ENCODE results near the gene STX2.

The STX2 gene

DNA sequence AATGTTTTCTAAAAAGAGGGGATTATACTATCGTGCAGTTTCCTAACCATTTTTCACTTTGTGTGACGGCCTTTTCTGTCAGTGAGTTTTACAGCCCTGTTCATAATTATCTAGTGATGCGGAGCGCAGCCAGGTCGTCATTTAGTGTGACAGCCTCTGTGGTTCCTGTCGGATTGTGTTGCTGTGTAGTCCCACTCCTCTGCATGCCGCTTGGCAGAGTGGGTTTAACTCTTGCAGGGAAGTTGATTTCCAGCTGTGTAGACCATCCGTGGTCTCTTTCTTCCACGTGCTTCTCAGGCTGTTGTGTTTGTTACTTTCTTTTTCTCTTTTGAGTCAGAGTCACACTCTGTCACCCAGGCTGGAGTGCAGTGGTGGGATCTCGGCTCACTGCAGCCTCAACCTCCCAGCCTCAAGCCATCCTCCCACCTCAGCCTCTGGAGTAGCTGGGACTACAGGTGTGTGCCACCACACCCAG lies 41.4 kb upstream of the STX2 start:
- H3K79me2 ChIP-seq (ENCODE audit: control insufficient read depth, low read length), result no peaks in the 10 kb centered on the region
- peaks cover 36% of the 10 kb centered on the region for H3K36me3 ChIP-seq (ENCODE audit: control insufficient read depth, low read length)
- H3K4me1 ChIP-seq (ENCODE audit: control insufficient read depth, low read length), result peaks cover 47% of the 10 kb centered on the region
- no peaks in the 10 kb centered on the region for H3K9me2 ChIP-seq (replicated peaks; ENCODE audit: control insufficient read depth, low read length)
- peaks cover 46% of the 10 kb centered on the region for H3F3A ChIP-seq (ENCODE audit: control insufficient read depth, insufficient read depth)
- no peaks in the 10 kb centered on the region for H3K9me3 ChIP-seq (ENCODE audit: control insufficient read depth, insufficient read depth, low read length)
- no peak overlapping the region for H3K27ac ChIP-seq (ENCODE audit: low read depth, low read length)
- H3K27me3 ChIP-seq (ENCODE audit: control insufficient read depth, low read length), result no peaks in the 10 kb centered on the region
- peaks cover 18% of the 10 kb centered on the region for H4K20me1 ChIP-seq (ENCODE audit: control insufficient read depth, insufficient read depth, low read depth, low read length)
- TF ChIP-seq, protein P1, sequence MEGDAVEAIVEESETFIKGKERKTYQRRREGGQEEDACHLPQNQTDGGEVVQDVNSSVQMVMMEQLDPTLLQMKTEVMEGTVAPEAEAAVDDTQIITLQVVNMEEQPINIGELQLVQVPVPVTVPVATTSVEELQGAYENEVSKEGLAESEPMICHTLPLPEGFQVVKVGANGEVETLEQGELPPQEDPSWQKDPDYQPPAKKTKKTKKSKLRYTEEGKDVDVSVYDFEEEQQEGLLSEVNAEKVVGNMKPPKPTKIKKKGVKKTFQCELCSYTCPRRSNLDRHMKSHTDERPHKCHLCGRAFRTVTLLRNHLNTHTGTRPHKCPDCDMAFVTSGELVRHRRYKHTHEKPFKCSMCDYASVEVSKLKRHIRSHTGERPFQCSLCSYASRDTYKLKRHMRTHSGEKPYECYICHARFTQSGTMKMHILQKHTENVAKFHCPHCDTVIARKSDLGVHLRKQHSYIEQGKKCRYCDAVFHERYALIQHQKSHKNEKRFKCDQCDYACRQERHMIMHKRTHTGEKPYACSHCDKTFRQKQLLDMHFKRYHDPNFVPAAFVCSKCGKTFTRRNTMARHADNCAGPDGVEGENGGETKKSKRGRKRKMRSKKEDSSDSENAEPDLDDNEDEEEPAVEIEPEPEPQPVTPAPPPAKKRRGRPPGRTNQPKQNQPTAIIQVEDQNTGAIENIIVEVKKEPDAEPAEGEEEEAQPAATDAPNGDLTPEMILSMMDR (IDR thresholded peaks at IDR 0.05; ENCODE audit: low read depth, low read length, poor library complexity, severe bottlenecking), result no peak
- no peak for TF ChIP-seq EZH2phosphoT487 (IDR thresholded peaks at IDR 0.05; ENCODE audit: borderline replicate concordance, low read length)
- peak overlapping the region; percentile 38; the same call in 1 of the 2 replicates for H3K4me2 ChIP-seq (ENCODE audit: low read length)
- H3K4me3 ChIP-seq (ENCODE audit: low read length), result no peak overlapping the region

DNA sequence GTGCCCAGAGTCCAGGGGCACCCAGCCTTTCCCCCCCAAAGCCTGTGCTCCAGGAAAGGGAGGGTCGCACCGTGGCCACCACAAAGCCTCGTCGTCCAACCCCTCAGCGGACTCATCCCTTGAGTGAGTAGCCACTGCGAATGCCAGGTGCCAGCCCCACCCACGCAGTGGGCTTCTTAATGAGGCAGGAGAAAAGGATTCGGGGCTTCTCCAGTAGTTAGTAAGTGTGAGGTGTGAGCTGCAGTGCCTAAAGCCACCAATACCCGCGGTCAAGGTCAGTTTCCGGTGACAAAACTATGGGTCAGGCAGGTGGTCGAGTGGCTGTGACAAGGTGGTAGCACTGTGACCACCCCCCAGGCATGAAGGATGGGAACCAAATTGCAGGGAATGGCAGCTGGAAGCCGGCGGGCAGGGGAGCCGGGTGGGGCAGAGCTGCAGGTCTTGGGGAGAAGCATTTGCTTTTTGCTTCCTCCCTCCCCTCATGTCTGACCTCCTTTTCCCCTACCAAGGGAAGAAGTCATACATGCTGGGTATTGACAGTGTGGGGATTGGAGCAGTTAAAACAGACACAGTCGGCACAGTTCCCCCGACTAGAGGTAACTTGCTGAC lies 40.8 kb upstream of the STX2 start:
- Histone ChIP-seq H4K20me1 (ENCODE audit: control insufficient read depth, insufficient read depth, low read depth, low read length) (peaks cover 23% of the 10 kb centered on the region), H3K4me3 (ENCODE audit: low read length) (no peak overlapping the region), H3F3A (ENCODE audit: control insufficient read depth, insufficient read depth) (peaks cover 51% of the 10 kb centered on the region), H3K27ac (ENCODE audit: low read depth, low read length) (no peak overlapping the region), H3K4me2 (ENCODE audit: low read length) (peak overlapping the region; percentile 38; the same call in 1 of the 2 replicates), H3K36me3 (ENCODE audit: control insufficient read depth, low read length) (peaks cover 42% of the 10 kb centered on the region), H3K9me3 (ENCODE audit: control insufficient read depth, insufficient read depth, low read length) (no peaks in the 10 kb centered on the region), H3K4me1 (ENCODE audit: control insufficient read depth, low read length) (peaks cover 52% of the 10 kb centered on the region), H3K79me2 (ENCODE audit: control insufficient read depth, low read length) (peaks cover 3% of the 10 kb centered on the region), H3K9me2 (replicated peaks; ENCODE audit: control insufficient read depth, low read length) (no peaks in the 10 kb centered on the region), H3K27me3 (ENCODE audit: control insufficient read depth, low read length) (no peaks in the 10 kb centered on the region)
- TF ChIP-seq, protein P1 (IDR thresholded peaks at IDR 0.05; ENCODE audit: low read depth, low read length, poor library complexity, severe bottlenecking), result no peak

DNA sequence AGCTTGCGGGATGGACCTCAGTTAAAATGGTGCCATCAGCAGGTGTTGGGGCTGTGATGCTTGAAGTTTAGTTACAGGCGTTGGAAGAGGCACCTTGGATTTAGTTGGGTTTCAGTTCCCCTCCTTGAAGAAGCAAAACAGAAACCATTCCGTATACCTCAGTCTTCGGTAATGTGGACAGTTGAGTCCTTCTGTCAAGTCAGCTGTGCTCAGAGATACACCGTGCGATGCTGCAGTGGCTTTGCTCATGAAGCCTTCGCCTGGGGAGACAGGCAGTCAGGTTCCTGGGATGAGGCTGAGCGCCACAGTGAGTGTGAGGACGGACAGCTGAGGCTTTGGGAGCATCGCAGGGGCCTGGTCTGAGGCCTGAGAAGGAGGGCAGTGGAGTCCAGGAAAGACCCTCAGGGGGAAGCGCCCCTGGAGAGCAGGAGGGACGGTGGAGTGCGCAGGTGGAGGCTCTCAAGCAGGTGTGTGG lies 40.2 kb upstream of the STX2 start:
- Histone ChIP-seq H3K9me2 (replicated peaks; ENCODE audit: control insufficient read depth, low read length) (no peaks in the 10 kb centered on the region), H3K4me3 (ENCODE audit: low read length) (no peak overlapping the region), H3K4me1 (ENCODE audit: control insufficient read depth, low read length) (peaks cover 59% of the 10 kb centered on the region), H4K20me1 (ENCODE audit: control insufficient read depth, insufficient read depth, low read depth, low read length) (peaks cover 29% of the 10 kb centered on the region), H3K27ac (ENCODE audit: low read depth, low read length) (no peak overlapping the region), H3K9me3 (ENCODE audit: control insufficient read depth, insufficient read depth, low read length) (no peaks in the 10 kb centered on the region), H3K27me3 (ENCODE audit: control insufficient read depth, low read length) (no peaks in the 10 kb centered on the region), H3K79me2 (ENCODE audit: control insufficient read depth, low read length) (peaks cover 9% of the 10 kb centered on the region), H3F3A (ENCODE audit: control insufficient read depth, insufficient read depth) (peaks cover 58% of the 10 kb centered on the region), H3K36me3 (ENCODE audit: control insufficient read depth, low read length) (peaks cover 48% of the 10 kb centered on the region), H3K4me2 (ENCODE audit: low read length) (peak overlapping the region; percentile 38)
- TF ChIP-seq, protein P1 (IDR thresholded peaks at IDR 0.05; ENCODE audit: low read depth, low read length, poor library complexity, severe bottlenecking), result no peak
- TF ChIP-seq EZH2phosphoT487 (IDR thresholded peaks at IDR 0.05; ENCODE audit: borderline replicate concordance, low read length), result no peak

Measured in DOHH2 (cell line).